ENCODE results near the gene RAVER1.

DNA sequence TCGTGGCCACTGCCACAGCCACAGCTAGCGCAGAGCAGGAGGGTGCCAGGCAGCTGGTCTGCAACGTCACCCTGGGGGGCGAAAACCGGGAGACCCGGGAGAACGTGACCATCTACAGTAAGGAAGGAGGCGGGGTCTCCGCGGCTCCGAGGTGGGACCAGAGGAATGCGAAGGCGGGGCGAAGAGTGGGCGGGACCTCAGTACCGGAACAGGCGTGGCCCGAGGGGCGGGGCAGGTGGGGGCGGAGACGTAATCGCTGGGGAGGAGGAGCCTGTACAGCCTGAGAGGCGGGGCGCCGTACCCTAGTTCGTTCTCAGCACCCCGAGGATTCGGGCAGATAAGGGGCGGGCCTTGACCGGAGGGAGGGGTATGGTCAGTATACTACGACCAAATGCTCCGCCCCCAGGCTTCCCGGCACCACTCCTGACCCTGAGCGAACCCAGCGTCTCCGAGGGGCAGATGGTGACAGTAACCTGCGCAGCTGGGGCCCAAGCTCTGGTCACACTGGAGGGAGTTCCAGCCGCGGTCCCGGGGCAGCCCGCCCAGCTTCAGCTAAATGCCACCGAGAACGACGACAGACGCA, 41.0 kb downstream of the RAVER1 start:
- no peak for TF ChIP-seq POLR2A (IDR thresholded peaks at IDR 0.05; ENCODE audit: low read length)
- no peak for TF ChIP-seq GATA1 (IDR thresholded peaks at IDR 0.05; ENCODE audit: low read depth, low read length)

Measured in erythroblast (primary cell).